Liver (tissue), 9 donors: ENCODE data around the gene CDH19. TPM values are rescaled to one million over a fixed set of nuclear protein-coding genes. Genes with fewer than 3 reads are reported as not detected.

Experiments
- DNase-seq: peaks from one replicate; pipeline ENCODE4 v3.0.0-alpha.2; 2017; ENCODE audit warnings: low spot score
- H3K27ac ChIP-seq, 2 donors: one replicate each; pipeline ENCODE4 v1.7.0; 2013; ENCODE audit warnings: inconsistent platforms in 2 of 2, low read length in 2 of 2, control low read depth in 1 of 2, low read depth in 1 of 2, mild to moderate bottlenecking in 1 of 2
- H3K27me3 ChIP-seq, 4 donors: one replicate each; pipeline versions ENCODE4 v1.6.1 to v1.7.0; 2013; ENCODE audit warnings: low read length in 3 of 4, inconsistent platforms in 1 of 4, mild to moderate bottlenecking in 1 of 4, moderate library complexity in 1 of 4; ENCODE audit not compliant: control insufficient read depth in 4 of 4, insufficient read depth in 4 of 4
- H3K36me3 ChIP-seq, 4 donors: one replicate each; pipeline versions ENCODE4 v1.6.1 to v1.7.0; 2013; ENCODE audit warnings: low read length in 3 of 4, mild to moderate bottlenecking in 3 of 4, low read depth in 1 of 4, moderate library complexity in 1 of 4; ENCODE audit not compliant: control insufficient read depth in 4 of 4, insufficient read depth in 3 of 4
- H3K4me1 ChIP-seq, 4 donors: one replicate each; pipeline versions ENCODE4 v1.6.1 to v1.7.0; 2013; ENCODE audit warnings: low read length in 3 of 4, mild to moderate bottlenecking in 3 of 4, moderate library complexity in 1 of 4; ENCODE audit not compliant: control insufficient read depth in 4 of 4, insufficient read depth in 4 of 4
- H3K4me3 ChIP-seq, 3 donors: one replicate each; pipeline versions ENCODE4 v1.6.1 to v1.7.0; 2013; ENCODE audit warnings: low read length in 3 of 3, control low read depth in 1 of 3, low read depth in 1 of 3, mild to moderate bottlenecking in 1 of 3
- H3K9ac ChIP-seq, 2 donors: one replicate each; pipeline ENCODE4 v1.7.0; 2013; ENCODE audit warnings: low read length in 2 of 2, mild to moderate bottlenecking in 2 of 2, moderate library complexity in 2 of 2, control low read depth in 1 of 2, low read depth in 1 of 2
- H3K9me3 ChIP-seq, 4 donors: one replicate each; pipeline versions ENCODE4 v1.6.1 to v1.7.0; 2013; ENCODE audit warnings: low read length in 3 of 4; ENCODE audit not compliant: control insufficient read depth in 4 of 4
- CTCF ChIP-seq: fragments of 150-350 bp; IDR thresholded peaks from 2 replicates; pipeline ENCODE4 v1.5.1; 2017; ENCODE audit warnings: improper control_type of control experiment, low read depth, low read length; ENCODE audit not compliant: missing input control
- EGR1 ChIP-seq, 2 donors: IDR thresholded peaks; 2 replicates each; pipeline ENCODE4 v1.6.1; 2016 to 2018; ENCODE audit warnings: antibody characterized with exemption in 2 of 2, low read depth in 2 of 2
- FOXA1 ChIP-seq: IDR thresholded peaks from 2 replicates; pipeline ENCODE4 v1.6.1; 2016; ENCODE audit warnings: antibody characterized with exemption
- FOXA2 ChIP-seq: IDR thresholded peaks from 2 replicates; pipeline ENCODE4 v1.6.1; 2016; ENCODE audit warnings: antibody characterized with exemption
- GABPA ChIP-seq, 2 donors: IDR thresholded peaks in 1 of 2; conservative IDR thresholded peaks in 1 of 2; 2 replicates each; pipeline ENCODE4 v1.6.1; 2016; ENCODE audit warnings: antibody characterized with exemption in 2 of 2, mild to moderate bottlenecking in 1 of 2, moderate library complexity in 1 of 2
- HNF4A ChIP-seq, 2 donors: conservative IDR thresholded peaks; 2 replicates each; pipeline ENCODE4 v1.6.1; 2016; ENCODE audit warnings: antibody characterized with exemption in 2 of 2, mild to moderate bottlenecking in 2 of 2
- HNF4G ChIP-seq: IDR thresholded peaks from 2 replicates; pipeline ENCODE4 v1.6.1; 2016; ENCODE audit warnings: antibody characterized with exemption
- JUND ChIP-seq, 2 donors: IDR thresholded peaks; 2 replicates each; pipeline ENCODE4 v1.6.1; 2016; ENCODE audit warnings: antibody characterized with exemption in 2 of 2
- NR2F2 ChIP-seq: IDR thresholded peaks from 2 replicates; pipeline ENCODE4 v1.6.1; 2016; ENCODE audit warnings: antibody characterized with exemption
- RAD21 ChIP-seq, 2 donors: IDR thresholded peaks; 2 replicates each; pipeline ENCODE4 v1.6.1; 2016; ENCODE audit warnings: antibody characterized with exemption in 2 of 2, mild to moderate bottlenecking in 2 of 2
- RXRA ChIP-seq, 2 donors: IDR thresholded peaks; 2 replicates each; pipeline ENCODE4 v1.6.1; 2017 to 2018; ENCODE audit warnings: antibody characterized with exemption in 2 of 2, mild to moderate bottlenecking in 1 of 2
- SP1 ChIP-seq: IDR thresholded peaks from 2 replicates; pipeline ENCODE4 v1.6.1; 2018; ENCODE audit warnings: antibody characterized with exemption, mild to moderate bottlenecking
- TAF1 ChIP-seq: conservative IDR thresholded peaks from 2 replicates; pipeline ENCODE4 v1.6.1; 2016; ENCODE audit warnings: antibody characterized with exemption, mild to moderate bottlenecking
- YY1 ChIP-seq: IDR thresholded peaks from 2 replicates; pipeline ENCODE4 v1.6.1; 2016; ENCODE audit warnings: antibody characterized with exemption, mild to moderate bottlenecking
- WGBS: extraction: QIAGEN DNeasy Blood & Tissue Kit; methylation state at CpG from one replicate; pipeline ENCODE4 v1.1.7; 2013; 5-methylcytosine and 5-hydroxymethylcytosine counted together
- polyA plus RNA-seq, 2 donors: library from polyadenylated mRNA; stranded (reverse) in 1 of 2; unstranded in 1 of 2; fragments of 200-250 nt in 1 of 2; fragments of >200 nt in 1 of 2; fragmentation: Nextera tagmentation in 1 of 2; extraction: Ambion mirVana in 1 of 2; gene quantifications; one replicate each; pipeline versions ENCODE4 v1.2.1 to v1.2.3, GENCODE V29; 2013 to 2015
- total RNA-seq, 2 donors: library from RNA; depleted of rRNA; stranded (reverse); fragments of >200 nt; gene quantifications; one replicate each; pipeline ENCODE4 v1.2.3, GENCODE V29; 2014
- TF ChIP-seq, protein P1 (sequence below): IDR thresholded peaks from 2 replicates; pipeline ENCODE4 v1.6.1; 2016; ENCODE audit warnings: antibody characterized with exemption, mild to moderate bottlenecking
- TF ChIP-seq, protein P2 (sequence below): IDR thresholded peaks from 2 replicates; pipeline ENCODE4 v1.6.1; 2016; ENCODE audit warnings: antibody characterized with exemption
- TF ChIP-seq, protein P3 (sequence below): IDR thresholded peaks from 2 replicates; pipeline ENCODE4 v1.6.1; 2016; ENCODE audit warnings: antibody characterized with exemption
- TF ChIP-seq, protein P4 (sequence below): IDR thresholded peaks from 2 replicates; pipeline ENCODE4 v1.6.1; 2016; ENCODE audit warnings: antibody characterized with exemption
- donor health status: healthy.
- donor health status: healthy.
- donor health status: healthy.
- donor health status: healthy.
- donor health status: healthy.

Gene CDH19
- total and polyA plus RNA-seq, 4 donors = 0.65 to 8.0 (median 1.5) TPM

GRCh38 chr18:66615176-66615575 lies 11.3 kb upstream of the CDH19 start:
- Histone ChIP-seq H3K27me3 (peaks cover 0 to 4% (median 0%) of the 10 kb centered on the region in 4 donors), H3K27ac (no peak overlapping the region), H3K36me3 (no peaks in the 10 kb centered on the region), H3K4me3 (no peak overlapping the region), H3K4me1 (no peaks in the 10 kb centered on the region), H3K9me3 (no peaks in the 10 kb centered on the region), H3K9ac (no peak overlapping the region)
- no peak for DNase-seq
- TF ChIP-seq SP1 (no peak), YY1 (no peak), FOXA1 (no peak), RAD21 (IDR thresholded peaks at IDR 0.05) (peak in 1 of 2 donors; percentile 4), HNF4A (conservative IDR thresholded peaks at IDR 0.05) (no peak)
- TF ChIP-seq, protein P1, sequence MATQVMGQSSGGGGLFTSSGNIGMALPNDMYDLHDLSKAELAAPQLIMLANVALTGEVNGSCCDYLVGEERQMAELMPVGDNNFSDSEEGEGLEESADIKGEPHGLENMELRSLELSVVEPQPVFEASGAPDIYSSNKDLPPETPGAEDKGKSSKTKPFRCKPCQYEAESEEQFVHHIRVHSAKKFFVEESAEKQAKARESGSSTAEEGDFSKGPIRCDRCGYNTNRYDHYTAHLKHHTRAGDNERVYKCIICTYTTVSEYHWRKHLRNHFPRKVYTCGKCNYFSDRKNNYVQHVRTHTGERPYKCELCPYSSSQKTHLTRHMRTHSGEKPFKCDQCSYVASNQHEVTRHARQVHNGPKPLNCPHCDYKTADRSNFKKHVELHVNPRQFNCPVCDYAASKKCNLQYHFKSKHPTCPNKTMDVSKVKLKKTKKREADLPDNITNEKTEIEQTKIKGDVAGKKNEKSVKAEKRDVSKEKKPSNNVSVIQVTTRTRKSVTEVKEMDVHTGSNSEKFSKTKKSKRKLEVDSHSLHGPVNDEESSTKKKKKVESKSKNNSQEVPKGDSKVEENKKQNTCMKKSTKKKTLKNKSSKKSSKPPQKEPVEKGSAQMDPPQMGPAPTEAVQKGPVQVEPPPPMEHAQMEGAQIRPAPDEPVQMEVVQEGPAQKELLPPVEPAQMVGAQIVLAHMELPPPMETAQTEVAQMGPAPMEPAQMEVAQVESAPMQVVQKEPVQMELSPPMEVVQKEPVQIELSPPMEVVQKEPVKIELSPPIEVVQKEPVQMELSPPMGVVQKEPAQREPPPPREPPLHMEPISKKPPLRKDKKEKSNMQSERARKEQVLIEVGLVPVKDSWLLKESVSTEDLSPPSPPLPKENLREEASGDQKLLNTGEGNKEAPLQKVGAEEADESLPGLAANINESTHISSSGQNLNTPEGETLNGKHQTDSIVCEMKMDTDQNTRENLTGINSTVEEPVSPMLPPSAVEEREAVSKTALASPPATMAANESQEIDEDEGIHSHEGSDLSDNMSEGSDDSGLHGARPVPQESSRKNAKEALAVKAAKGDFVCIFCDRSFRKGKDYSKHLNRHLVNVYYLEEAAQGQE = no peak

DNA sequence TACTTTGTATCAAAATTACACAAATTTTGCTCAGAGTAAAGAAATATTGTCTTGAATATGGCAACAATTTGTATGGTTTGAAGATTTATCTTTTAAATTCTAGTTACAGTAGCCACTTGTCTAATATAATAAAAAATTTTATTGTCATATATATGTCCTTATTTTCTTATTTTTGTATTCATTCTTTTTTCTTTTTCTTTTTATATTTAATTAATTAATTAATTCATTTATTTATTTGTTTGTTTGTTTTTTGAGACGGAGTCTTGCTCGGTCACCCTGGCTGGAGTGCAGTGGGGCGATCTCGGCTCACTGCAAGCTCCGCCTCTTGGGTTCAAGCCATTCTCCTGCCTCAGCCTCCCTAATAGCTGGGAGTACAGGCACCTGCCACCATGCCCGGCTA lies 3.7 kb upstream of the CDH19 start:
- Histone ChIP-seq H3K27ac (no peak overlapping the region), H3K9ac (no peak overlapping the region), H3K4me1 (no peaks in the 10 kb centered on the region), H3K9me3 (no peaks in the 10 kb centered on the region), H3K36me3 (no peaks in the 10 kb centered on the region), H3K4me3 (no peak overlapping the region), H3K27me3 (no peaks in the 10 kb centered on the region)
- TF ChIP-seq RAD21 (IDR thresholded peaks at IDR 0.05) (no peak), CTCF (no peak), EGR1 (IDR thresholded peaks at IDR 0.05; ENCODE audit: low read depth in 2 of 2) (no peak), YY1 (no peak), TAF1 (no peak), HNF4A (conservative IDR thresholded peaks at IDR 0.05) (no peak), RXRA (IDR thresholded peaks at IDR 0.05) (no peak), JUND (IDR thresholded peaks at IDR 0.05) (no peak), FOXA2 (no peak), FOXA1 (no peak), NR2F2 (no peak), HNF4G (no peak), SP1 (no peak), GABPA (IDR thresholded peaks at IDR 0.05 in 1 of 2, conservative IDR thresholded peaks at IDR 0.05 in 1 of 2) (no peak)
- TF ChIP-seq, protein P2, sequence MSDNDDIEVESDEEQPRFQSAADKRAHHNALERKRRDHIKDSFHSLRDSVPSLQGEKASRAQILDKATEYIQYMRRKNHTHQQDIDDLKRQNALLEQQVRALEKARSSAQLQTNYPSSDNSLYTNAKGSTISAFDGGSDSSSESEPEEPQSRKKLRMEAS = no peak
- TF ChIP-seq, protein P3, sequence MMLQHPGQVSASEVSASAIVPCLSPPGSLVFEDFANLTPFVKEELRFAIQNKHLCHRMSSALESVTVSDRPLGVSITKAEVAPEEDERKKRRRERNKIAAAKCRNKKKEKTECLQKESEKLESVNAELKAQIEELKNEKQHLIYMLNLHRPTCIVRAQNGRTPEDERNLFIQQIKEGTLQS = no peak
- TF ChIP-seq, protein P1 = no peak
- TF ChIP-seq, protein P4, sequence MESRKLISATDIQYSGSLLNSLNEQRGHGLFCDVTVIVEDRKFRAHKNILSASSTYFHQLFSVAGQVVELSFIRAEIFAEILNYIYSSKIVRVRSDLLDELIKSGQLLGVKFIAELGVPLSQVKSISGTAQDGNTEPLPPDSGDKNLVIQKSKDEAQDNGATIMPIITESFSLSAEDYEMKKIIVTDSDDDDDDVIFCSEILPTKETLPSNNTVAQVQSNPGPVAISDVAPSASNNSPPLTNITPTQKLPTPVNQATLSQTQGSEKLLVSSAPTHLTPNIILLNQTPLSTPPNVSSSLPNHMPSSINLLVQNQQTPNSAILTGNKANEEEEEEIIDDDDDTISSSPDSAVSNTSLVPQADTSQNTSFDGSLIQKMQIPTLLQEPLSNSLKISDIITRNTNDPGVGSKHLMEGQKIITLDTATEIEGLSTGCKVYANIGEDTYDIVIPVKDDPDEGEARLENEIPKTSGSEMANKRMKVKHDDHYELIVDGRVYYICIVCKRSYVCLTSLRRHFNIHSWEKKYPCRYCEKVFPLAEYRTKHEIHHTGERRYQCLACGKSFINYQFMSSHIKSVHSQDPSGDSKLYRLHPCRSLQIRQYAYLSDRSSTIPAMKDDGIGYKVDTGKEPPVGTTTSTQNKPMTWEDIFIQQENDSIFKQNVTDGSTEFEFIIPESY = no peak
- WGBS = 93% methylated on average over 6 of the region's 6 CpGs
- no peak for DNase-seq
